Mesothelial cell of epicardium (in vitro differentiated cells): ENCODE results near the gene DIP2C. TPM values are rescaled to one million over a fixed set of nuclear protein-coding genes. Genes with fewer than 3 reads are reported as not detected.

ENCODE experiments used
- DNase-seq, 2 experiments: peaks; one replicate each; pipeline ENCODE4 v3.0.0; 2021; ENCODE audit warnings: low spot score in 2 of 2; ENCODE audit not compliant: unreplicated experiment in 2 of 2
- H3K27ac Mint-ChIP-seq: 2 replicates; pipeline ENCODE4 v1.8.0; 2021; ENCODE audit warnings: mixed read lengths
- H3K27me3 Mint-ChIP-seq: 2 replicates; pipeline ENCODE4 v1.8.0; 2021; ENCODE audit warnings: low read depth, mixed read lengths
- H3K36me3 Mint-ChIP-seq: 2 replicates; pipeline ENCODE4 v1.8.0; 2021; ENCODE audit warnings: mixed read lengths
- H3K4me1 Mint-ChIP-seq: 2 replicates; pipeline ENCODE4 v1.8.0; 2021; ENCODE audit warnings: mixed read lengths
- H3K4me3 Mint-ChIP-seq: 2 replicates; pipeline ENCODE4 v1.8.0; 2021; ENCODE audit warnings: mild to moderate bottlenecking, moderate library complexity, mixed read lengths
- H3K9me3 Mint-ChIP-seq: 2 replicates; pipeline ENCODE4 v1.8.0; 2021; ENCODE audit warnings: mixed read lengths
- CTCF ChIP-seq: fragments of 200-600 bp; sonication (generic); IDR thresholded peaks from one replicate; pipeline ENCODE4 v1.5.0; 2021; ENCODE audit warnings: antibody characterized with exemption; ENCODE audit not compliant: unreplicated experiment
- microRNA-seq: library from miRNA; unstranded; fragments of <30 nt; microRNA quantifications from one replicate; pipeline ENCODE4 v1.2.0, GENCODE V29; 2021; ENCODE audit warnings: inconsistent platforms, mixed read lengths
- total RNA-seq: library from RNA; stranded (reverse); gene quantifications from 3 replicates; pipeline ENCODE4 v1.2.1, GENCODE V29; 2021

Gene DIP2C
- total RNA-seq, 1 donor from 2014 or later, result 30.3 TPM

- Mint-ChIP-seq H3K4me3 (no peak overlapping the region), H3K36me3 (peaks cover 3% of the 10 kb centered on the region), H3K4me1 (peaks cover 21% of the 10 kb centered on the region), H3K27ac (no peak overlapping the region), H3K27me3 (no peaks in the 10 kb centered on the region), H3K9me3 (no peaks in the 10 kb centered on the region)
- DNase-seq, result no peak
- no peak for TF ChIP-seq CTCF
These were observed 464.9 kb downstream of the DIP2C start for GRCh38 chr10:224571-224970.

Small RNA genes within 50 kb of the gene (microRNA-seq; reads per million reads assigned to microRNA genes)
- gene MIR5699, result 13.8 reads per million, percentile 38 among the genes with 10 or more reads in this experiment

Other genes with a start within 250 kb of the DIP2C start
- gene LARP4B, start 242.0 kb upstream of the DIP2C start, total RNA-seq, result 90.2 to 95.9 TPM (median 94.8 TPM) in 3 replicates